ENCODE results near the gene PCGF3.

The PCGF3 gene

DNA sequence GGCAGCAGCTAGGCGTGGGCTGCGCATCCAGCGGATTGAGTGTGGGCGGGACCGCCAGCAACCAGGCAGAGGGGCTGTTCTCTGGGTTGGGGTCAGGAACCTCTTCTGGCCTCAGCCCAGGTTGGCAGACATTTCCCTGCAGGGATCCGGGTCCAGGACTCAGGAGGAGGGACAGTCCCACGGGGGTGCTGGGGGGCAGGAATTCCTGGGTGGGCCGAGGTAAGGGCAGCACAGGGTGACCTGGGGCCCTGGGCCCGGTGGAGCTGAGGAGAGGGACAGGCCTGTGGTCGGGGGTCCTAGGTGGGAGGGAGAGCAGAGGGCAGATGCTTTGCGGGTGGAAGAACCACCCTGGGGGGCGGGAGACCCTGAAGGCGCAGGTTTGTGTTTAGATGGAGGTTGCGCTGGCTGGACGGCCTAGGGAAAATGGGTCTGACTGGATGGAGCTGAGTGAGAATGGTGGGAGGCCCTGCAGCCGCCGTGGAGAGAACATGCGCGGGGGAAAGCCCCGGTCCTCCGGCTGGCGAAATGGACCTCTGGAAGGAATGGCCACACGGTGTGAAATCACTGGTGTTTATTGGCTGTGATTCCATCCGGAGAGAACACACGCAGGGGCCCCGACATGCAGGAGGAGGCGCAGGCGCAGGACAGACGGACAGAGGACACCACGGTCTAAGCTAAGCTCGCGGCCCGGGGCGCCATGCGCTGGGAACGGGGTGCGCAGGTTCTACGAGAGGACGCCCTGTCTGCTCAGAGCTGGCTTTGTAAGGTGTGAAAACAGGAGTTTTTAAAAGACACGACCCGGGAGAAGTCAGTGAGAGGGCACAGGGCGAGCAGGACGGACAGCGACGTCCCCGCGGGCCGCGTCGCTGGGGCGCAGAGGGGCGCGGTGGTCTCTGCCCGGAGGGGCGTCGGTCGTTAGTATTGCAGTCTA is 79.0 kb downstream of the PCGF3 start:
- intact Hi-C loops (cut with DNase I) = no loop called here
- DNase-seq = peak in 5 of 42 donors; percentile 2 to 48 (median 30)

DNA sequence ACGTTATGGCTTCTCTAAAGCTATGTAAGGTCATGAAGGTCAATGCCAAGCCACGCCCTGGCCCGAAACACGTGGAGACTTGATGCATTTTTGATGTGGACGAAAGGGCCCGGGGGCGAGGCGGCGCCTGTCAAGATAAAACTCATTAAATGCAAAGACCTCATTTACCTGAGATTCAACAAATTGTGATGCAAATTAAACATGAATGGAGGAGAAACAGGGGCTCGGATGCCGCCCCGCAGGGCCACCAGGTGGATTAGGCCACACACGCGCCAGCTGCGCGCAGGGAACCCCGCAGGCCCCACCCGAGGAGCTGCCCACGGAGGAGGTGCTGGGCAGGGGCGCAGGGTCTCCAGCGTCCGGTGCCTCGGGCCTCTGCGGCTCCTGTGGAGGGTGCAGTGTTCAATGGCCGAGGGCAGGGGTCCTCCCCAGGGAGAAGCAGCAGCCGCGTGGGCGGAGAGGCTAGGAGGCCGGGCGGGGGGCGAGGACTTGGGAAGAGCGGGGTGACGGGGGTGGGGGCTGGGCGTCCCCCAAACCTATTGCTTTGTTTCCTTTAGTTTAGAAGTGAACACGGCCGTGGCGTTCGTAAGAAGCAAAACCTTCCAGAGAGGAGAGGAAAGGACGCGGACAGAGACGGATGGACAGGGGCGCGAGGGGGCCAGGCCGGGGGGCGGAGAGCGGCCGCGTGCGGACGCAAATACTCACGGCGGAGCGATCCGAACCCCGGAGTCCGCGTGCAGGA is 79.9 kb downstream of the PCGF3 start:
- DNase-seq = peak in 5 of 42 donors; percentile 11 to 50 (median 28)
- intact Hi-C loops (cut with DNase I) = no loop called here

DNA sequence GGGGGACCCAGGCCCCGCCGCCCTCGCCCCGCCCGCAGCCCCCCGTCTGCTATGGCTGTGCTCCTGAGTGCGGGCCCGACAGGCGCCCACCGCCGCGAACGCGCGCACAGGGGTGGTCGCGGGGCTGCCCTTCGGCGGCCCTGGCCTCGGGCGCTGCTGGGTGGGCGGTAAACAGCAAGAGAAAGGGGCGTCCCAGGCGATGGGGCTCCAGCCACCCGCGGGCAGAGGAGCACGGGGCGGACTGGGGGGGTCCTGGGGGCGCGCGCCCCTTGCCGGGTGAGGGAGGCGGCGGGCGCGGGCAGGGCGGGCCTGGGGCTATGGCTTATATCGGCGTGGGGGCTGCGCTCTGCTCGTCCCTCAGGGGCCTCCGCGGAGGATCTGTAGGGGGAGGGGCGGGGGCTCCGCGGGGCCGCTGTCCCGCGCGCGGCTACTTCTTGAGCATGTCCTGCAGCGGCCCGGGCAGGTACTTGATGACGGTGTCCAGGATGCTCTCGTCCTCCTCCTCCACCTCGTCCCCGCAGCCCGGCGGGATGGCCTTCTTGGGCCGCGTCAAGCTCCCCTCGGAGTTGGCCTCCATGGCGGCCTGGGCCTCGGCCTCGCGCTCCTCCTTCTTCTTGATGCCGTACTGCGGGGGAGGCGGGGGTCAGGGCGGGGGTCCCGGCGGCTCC is 80.6 kb downstream of the PCGF3 start:
- DNase-seq = peak in 2 of 42 donors; percentile 1 to 11
- intact Hi-C loops (cut with DNase I) = no loop called here

DNA sequence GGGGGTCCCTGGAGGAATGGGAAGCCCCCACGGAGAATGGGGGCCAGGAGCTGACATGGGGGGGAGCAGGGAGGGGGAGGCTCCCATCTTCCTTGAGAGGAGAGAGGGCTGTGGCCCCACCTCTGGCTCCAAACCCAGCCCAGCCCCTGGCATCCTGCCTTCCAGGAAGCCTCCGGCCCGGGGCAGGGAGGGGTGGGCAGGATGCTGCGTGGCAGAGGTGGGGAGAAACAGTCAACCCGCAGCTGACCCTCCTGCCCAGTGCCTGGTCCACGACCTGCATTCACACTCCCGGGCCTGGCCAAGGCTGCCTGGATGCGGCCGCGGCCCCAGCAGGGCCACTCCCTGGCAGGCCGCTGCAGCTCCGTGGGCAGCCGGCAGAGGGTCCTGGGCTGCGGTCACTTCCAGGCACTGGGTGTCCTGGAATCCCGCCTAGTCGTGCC is 81.2 kb downstream of the PCGF3 start:
- intact Hi-C loops (cut with DNase I) = no loop called here
- DNase-seq = peak in 1 of 42 donors; percentile 7

DNA sequence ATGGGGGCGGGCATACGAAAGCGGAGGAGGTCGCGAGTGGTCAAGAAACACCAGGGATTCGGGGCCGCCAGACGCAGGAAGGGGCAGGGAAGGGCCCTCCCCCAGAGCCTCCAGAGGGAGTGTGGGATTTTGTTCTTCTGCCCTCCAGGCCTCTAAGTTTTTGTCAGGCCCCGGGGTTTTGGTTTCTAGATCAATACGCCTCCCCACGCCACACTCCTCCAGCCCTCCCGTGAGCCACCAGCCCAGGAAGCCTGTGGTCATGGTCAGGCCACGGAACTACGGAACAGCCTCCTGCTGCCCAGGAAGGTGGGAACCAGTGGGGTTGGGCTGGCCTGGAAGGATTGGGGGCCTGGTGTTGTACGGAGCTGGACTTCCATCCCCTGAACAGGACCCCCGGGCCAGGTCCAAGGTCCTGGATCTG is 81.9 kb downstream of the PCGF3 start:
- intact Hi-C loops (cut with DNase I) = no loop called here
- peak in 2 of 42 donors; percentile 1 to 26 for DNase-seq

DNA sequence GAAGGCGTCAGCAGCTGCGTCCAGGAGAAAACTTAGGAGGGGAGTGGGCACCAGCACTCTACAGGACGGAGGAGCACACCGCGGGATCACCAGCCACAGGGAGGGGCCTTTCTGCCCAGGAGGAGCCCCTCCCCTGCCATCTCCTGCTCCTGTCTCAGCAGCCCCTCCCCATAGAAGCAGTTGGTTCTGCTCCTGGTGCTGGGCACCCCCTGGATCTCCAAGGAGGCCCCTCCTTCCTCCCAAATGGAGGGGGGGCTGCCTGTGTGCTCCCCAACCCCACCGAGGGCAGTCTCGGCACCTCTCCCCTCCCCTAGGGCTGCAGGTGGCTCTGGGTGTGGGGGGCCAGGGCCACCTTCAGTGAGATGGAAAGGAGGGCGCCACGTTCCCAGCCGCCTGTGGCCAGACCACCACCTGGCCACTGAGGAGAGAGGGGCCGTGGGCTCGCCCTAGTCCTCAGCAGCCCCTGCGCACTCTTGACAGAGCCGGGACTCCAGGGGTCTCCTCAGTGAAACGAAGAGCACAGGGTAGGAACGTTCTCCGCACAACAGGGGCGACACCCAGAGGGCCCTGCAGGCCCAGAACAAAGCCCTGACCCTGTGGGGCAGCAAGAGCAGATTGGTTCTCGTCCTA is 82.5 kb downstream of the PCGF3 start:
- peak in 1 of 42 donors; percentile 2 for DNase-seq
- intact Hi-C loops (cut with DNase I) = no loop called here

DNA sequence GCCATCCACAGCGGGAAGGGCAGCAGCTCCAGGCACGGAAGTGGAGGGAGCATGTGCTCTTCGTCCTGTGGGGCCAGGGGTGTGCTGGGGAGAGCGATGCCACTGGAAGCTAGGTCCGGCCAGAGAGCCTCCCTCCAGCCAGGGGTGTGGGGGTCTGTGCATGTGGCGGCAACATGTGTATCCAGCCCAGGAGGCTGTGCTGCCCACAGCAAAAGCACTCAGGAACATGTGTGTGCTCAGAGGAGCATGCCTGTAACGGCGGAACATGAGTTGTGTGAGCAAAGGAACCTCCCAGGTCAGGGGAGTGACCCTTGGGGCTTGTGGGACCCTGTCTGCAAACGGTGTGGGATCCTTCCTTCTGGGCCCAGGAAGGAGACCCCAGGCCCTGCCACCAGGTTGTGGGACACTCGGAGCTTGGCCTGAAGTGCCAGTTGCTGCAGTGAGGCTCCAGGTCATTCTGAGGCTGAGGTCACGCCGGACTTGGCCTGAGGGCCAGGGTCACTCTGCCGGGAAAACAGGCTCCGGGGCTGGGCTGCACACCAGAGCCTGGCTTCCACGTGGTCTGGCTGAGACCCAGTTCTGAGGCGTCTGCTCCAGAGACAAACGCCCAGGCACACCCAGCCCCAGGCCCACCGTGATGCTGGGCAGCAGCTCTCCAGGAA is 83.1 kb downstream of the PCGF3 start:
- intact Hi-C loops (cut with DNase I) = no loop called here
- peak in 1 of 42 donors; percentile 3 for DNase-seq

DNA sequence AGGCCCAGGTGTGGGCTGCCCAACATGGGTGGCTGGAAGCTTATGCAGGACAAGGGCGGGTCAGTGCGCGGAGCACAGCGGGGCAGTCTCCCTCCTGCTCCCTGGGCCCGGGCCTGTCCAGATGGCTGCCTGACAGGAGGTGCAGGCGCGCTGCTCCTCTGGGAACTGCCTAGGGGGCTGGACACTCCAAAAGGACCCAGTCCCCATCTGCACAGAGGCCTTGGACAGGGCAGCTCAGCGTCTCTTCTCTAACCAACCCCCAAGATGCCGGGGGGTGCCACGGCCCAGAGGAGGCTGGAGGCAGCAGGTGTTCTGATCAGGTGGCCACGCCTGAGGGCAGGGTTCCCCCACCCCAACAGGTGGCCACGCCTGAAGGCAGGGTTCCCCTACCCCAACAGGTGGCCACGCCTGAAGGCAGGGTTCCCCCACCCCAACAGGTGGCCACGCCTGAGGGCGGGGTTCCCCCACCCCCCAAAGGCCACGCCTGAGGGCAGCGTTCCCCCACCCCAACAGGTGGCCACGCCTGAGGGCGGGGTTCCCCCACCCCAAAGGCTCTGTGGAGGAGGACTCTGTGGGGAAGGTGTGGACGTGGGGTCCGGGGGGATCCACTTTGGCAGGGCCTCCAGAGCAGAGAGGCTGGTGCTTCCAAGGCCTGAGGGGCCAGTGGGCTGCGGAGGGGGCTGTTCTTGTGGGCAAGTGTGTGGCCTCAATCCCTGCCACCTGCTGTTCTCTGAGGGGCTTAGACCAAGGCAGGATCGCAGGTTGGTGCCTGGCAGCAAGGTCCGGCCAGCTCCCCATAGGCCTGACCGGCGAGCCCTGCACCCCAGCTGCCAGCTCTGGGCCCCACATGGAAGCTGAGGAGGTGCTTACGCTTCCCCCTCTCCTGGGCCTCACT is 84.2 kb downstream of the PCGF3 start:
- peak in 1 of 42 donors; percentile 2 for DNase-seq
- intact Hi-C loops (cut with DNase I) = no loop called here

DNA sequence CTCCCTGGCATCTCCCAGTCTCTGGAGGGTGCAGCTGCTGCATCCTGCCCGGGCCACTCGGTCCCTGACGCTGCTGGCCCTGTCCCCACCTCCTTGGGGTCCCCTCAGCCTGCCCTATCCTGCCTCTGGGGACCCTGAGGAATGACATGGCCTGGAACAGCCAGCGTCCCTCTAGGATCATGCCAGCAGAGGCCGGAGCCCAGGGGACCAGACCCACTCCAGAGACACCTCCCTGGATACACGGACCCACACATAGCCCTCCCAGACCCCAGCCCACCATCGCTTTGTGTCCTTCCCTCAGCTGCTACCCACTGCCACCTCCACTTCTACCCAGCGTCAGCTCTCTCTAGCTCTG is 84.8 kb downstream of the PCGF3 start:
- intact Hi-C loops (cut with DNase I) = no loop called here
- DNase-seq = no peak

DNA sequence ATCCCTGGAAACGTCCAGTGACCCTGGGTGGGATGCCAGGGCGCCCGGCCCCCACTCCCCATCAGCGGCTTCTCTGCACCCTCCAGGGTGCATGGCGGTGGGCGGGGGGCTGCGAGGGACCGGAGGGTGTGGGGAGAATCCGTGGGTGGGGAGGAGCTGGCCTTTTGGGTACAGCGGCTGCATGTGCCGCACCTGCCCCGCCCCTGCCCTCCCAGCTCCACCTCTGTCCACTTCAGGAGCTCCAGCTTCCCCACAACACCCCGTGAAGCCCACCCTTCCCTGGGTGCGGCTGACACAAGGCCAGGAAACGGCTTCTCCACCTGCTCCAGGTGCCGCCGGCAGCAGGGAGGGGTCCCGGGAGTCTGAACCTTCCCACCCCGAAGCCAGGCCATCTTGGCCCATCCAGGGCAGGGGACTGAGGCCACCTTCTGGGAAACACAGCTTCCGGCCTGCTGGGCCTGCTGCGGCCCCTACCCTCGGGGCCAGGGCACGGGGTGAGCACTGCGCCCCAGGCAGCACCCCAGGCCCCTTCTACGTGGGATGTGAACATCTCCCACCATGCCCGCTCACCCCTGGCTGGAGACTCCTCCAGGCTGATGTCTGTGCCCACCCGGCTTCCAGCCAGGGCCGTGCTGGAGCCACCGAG is 85.7 kb downstream of the PCGF3 start:
- DNase-seq = no peak
- intact Hi-C loops (cut with DNase I) = no loop called here

DNA sequence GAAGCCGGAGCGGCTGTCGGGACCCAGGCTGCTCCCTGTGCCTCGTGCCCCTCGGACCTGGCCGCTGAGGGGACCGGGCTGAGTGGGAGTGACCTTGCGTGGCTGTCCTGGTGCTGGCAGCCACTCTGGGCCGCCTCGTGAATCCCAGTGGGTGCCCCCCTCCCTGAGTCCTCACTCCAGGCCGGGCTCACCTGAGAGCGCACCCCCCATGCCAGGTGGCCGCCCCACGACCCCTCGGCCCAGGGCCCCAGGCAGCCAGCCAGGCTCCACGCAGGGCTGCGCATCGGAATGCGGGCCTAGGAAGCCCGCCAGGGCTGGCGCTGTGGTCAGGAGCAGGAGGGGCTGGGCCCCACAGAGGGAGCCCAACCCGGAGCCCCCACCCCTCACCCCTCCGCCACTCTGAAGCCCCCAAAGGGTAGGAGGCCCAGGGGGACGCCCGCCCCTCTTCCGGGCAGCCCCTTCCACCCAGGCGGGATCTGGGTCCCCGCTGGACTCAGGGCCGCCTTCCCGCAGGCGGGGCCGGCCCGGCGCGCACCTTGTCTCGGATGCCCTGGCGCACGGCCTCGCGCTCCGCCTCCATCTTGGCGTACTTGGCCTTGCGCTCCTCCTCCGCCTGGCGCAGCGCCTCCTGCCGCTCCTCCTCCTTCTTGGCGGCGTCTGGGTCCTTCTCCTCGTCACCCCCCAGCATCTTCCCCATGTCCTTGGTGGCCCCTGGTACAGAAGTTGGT is 86.4 kb downstream of the PCGF3 start:
- peak in 14 of 42 donors; percentile 42 to 74 (median 62) for DNase-seq
- intact Hi-C loops (cut with DNase I) = no loop called here

DNA sequence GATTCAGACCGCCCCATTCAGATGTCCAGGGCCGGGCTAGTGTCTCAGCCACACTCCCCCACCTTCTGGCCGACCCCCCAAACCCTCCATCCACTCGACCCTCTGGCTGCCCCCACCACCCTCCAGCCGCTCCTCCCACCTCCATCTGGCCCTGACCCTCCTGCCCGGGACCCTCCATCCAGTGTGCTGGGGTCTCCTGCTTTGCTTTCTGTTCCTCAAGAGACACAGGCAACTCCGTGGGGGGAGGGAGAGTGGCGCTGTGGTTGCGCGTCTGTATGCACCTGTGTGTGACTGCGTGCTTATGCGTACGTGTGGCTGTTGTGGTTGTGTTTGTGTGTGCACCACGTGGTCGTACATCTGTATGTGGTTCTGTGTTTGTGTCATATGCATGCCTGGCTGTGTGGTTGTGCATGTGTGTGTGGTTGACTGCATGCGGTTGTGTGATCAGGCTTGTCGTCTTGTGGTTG is 87.0 kb downstream of the PCGF3 start:
- intact Hi-C loops (cut with DNase I) = no loop called here
- peak in 10 of 42 donors; percentile 42 to 72 (median 61) for DNase-seq

DNA sequence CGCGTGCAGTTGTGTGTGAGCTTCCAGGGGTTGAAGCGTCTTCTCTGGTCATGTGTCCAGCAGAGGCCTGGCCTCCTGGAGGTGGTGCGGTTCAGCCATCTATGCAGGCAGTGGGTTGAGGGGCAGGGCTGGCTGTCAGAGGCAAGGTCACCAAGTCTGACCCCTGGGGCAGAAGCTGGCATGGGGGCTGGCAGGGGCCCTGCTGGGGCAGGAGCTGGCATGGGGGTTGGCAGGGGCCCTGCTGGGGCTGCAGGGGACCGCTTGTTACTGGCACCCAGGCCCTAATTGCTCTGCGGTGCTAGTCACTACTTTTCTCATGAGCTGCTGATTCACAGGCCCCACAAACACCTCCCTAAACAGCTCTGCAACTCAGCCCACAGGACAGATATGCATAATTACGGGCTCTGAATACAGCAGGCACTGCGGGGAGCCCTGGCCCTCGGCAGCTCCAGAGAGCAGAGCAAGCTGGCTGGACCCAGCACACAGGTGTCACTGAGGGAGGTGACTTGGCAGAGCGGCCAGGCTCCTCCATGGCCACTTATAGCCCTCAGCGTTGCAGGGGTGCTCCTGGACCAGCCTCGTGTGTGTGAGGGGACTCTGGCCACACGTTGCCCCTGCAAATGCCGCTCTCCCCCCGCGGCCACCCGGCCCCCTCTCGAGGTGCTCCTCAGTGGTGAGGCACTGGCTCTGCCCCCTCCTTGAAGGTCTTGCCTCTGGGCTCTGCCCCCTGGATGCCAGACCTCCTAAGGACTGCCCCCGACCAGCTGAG is 87.6 kb downstream of the PCGF3 start:
- intact Hi-C loops (cut with DNase I) = no loop called here
- DNase-seq = peak in 1 of 42 donors; percentile 35

DNA sequence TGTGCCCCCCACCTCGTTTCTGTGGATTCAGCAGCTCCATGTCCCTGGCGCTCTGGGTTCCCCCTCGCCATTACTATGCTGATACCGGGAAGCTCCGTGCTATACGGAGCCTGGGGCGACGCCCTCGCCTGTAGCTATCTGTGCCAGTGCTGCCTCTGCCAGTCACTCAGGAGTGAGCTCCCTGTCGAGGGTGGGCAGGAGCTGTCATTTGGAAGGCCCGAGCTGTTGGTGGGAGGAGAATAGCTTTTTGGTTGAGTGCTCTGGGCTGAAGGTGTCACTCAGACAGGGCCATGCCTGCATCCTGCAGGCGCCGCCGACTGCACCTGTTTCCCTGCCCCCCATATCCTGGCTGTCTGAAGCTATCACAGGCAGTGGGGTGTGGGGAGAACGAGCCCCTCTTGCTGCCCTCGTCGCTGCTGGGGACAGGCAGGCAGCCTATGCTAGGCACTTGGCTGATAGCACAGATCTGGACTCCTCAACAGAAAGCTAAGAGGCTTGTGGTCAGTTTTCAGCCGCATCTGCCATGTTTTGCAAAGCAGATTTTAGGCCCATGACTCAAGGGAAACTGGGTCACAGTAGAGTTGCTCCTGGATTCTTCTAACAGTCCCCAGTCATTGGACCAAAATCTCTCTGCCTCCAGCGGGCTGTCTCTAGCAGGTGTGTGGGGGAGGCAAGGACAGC is 88.4 kb downstream of the PCGF3 start:
- intact Hi-C loops (cut with DNase I) = no loop called here
- DNase-seq = peak in 41 of 42 donors; percentile 42 to 96 (median 77)

All from head of caudate nucleus (tissue), 42 donors.